MM.1S (cell line): Measurements from ENCODE around the gene TNK1.

Experiments used
- EZH2phosphoT487 ChIP-seq: fragments of 300-600 bp; sonication (generic); IDR thresholded peaks from 2 replicates; pipeline ENCODE4 v1.6.1; 2018; ENCODE audit warnings: antibody characterized with exemption, low read length
- TF ChIP-seq, protein P1 (sequence below): fragments of 300-600 bp; sonication (generic); IDR thresholded peaks from 2 replicates; pipeline ENCODE4 v1.5.1; 2016; ENCODE audit warnings: antibody characterized with exemption, low read length, mixed read lengths

DNA sequence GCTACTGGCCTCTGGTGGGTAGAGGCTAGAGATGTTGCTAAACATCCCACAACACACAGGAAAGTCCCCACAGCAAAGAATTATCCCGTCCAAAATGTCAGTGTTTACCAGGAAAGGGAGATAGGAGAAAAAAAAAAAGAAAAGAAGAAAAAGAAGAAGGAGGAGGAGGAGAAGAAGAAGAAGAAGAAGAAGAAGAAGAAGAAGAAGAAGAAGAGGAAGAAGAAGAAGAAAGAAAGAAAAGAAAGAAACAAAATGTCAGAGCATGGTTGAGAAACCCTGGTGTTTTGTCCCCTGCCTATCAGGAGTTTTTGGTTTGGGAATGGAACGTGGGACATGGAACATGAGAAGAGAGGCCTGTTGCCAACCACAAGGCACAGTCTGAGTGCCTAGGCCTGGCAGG, 23.5 kb upstream of the TNK1 start:
- TF ChIP-seq EZH2phosphoT487: no peak
- TF ChIP-seq, protein P1, sequence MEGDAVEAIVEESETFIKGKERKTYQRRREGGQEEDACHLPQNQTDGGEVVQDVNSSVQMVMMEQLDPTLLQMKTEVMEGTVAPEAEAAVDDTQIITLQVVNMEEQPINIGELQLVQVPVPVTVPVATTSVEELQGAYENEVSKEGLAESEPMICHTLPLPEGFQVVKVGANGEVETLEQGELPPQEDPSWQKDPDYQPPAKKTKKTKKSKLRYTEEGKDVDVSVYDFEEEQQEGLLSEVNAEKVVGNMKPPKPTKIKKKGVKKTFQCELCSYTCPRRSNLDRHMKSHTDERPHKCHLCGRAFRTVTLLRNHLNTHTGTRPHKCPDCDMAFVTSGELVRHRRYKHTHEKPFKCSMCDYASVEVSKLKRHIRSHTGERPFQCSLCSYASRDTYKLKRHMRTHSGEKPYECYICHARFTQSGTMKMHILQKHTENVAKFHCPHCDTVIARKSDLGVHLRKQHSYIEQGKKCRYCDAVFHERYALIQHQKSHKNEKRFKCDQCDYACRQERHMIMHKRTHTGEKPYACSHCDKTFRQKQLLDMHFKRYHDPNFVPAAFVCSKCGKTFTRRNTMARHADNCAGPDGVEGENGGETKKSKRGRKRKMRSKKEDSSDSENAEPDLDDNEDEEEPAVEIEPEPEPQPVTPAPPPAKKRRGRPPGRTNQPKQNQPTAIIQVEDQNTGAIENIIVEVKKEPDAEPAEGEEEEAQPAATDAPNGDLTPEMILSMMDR: no peak
